Ovary (tissue), 9 donors: ENCODE measurements around the gene SLC38A3. TPM values are rescaled to one million over a fixed set of nuclear protein-coding genes. Genes with fewer than 3 reads are reported as not detected.
A peak's percentile ranks its signal among the peaks of the same experiment; 100 is the strongest.

ENCODE experiments used
- DNase-seq, 5 donors: peaks; one replicate each; pipeline ENCODE4 v3.0.0-alpha.2; 2019 to 2020
- H3K27ac ChIP-seq, 2 donors: fragments of 200-600 bp; one replicate each; pipeline versions ENCODE4 v1.5.1 to v1.8.0; 2019 to 2022
- H3K27me3 ChIP-seq: fragments of 200-600 bp; one replicate; pipeline ENCODE4 v1.8.0; 2022
- H3K36me3 ChIP-seq: fragments of 200-600 bp; sonication (generic); one replicate; pipeline ENCODE4 v1.5.1; 2019
- H3K4me1 ChIP-seq: one replicate; pipeline ENCODE4 v1.8.1; 2013; ENCODE audit warnings: mild to moderate bottlenecking, moderate library complexity; ENCODE audit not compliant: insufficient read depth
- H3K4me3 ChIP-seq: fragments of 200-600 bp; sonication (generic); one replicate; pipeline ENCODE4 v1.5.1; 2017
- H3K9me3 ChIP-seq, 2 donors: fragments of 200-600 bp in 1 of 2; sonication (generic) in 1 of 2; one replicate each; pipeline versions ENCODE4 v1.5.1 to v1.8.1; 2013 to 2019; ENCODE audit warnings: mild to moderate bottlenecking in 1 of 2, moderate library complexity in 1 of 2
- CTCF ChIP-seq, 3 donors: fragments of 450-650 bp in 2 of 3; fragments of 200-600 bp in 1 of 3; IDR thresholded peaks; one replicate each; pipeline versions ENCODE4 v1.5.1 to v1.8.0; 2016 to 2022; ENCODE audit warnings: antibody characterized with exemption in 3 of 3, mild to moderate bottlenecking in 1 of 3
- EP300 ChIP-seq: sonication (generic); formaldehyde crosslinking; IDR thresholded peaks from one replicate; pipeline ENCODE4 v1.6.1; 2017; ENCODE audit warnings: antibody characterized with exemption
- POLR2A ChIP-seq: fragments of 450-650 bp; IDR thresholded peaks from one replicate; pipeline ENCODE4 v1.6.1; 2017; ENCODE audit warnings: antibody characterized with exemption, mild to moderate bottlenecking, moderate library complexity
- WGBS, 3 donors: extraction: QIAGEN DNeasy Blood & Tissue Kit in 1 of 3; methylation state at CpG; one replicate each; pipeline versions ENCODE4 v1.1.5 to v1.1.7; 2013 to 2017; 5-methylcytosine and 5-hydroxymethylcytosine counted together
- intact Hi-C, 4 donors: fragments of 100-400 bp; cut with DNase I; formaldehyde crosslinking; loops; one replicate each; pipeline versions ENCODE4 v1.11.0 to v1.15.1; 2022 to 2023
- polyA plus RNA-seq, 2 donors: library from polyadenylated mRNA; stranded (reverse); fragments of 200-250 nt in 1 of 2; fragments of 350-450 nt in 1 of 2; fragmentation: Illumina TruSeq in 1 of 2; extraction: RNeasy Lipid Tissue Mini Kit (QIAGEN cat#74804) in 1 of 2; gene quantifications; one replicate each; pipeline ENCODE4 v1.2.3, GENCODE V29; 2013 to 2014
- total RNA-seq, 7 donors: library from RNA; depleted of rRNA in 2 of 7; stranded (reverse); fragments of >200 nt in 2 of 7; fragmentation: NEBNext Ultra II Directional in 3 of 7; extraction: Animal tissue kit (Norgen Biotek cat#: 25700) in 3 of 7; gene quantifications; one replicate each; pipeline versions ENCODE4 v1.1.0 to v1.2.4, GENCODE V29; 2016 to 2023
- donor health status: DM: no; HTN: no; CAD: no; lungs with moderate emphysema.
- donor health status: DM: no; HTN: no; CAD: no.
- donor health status: Bipolar disorder and iron deficiency.
- donor health status: DM: yes; HTN: yes; CAD: no.
- donor health status: DM: no; HTN: no; CAD: no.
- donor health status: DM: yes; HTN: yes; CAD: no.

Gene SLC38A3
- total and polyA plus RNA-seq, 9 donors = 1.6 to 10.9 (median 7.7) TPM

- Histone ChIP-seq H3K27ac (no peak overlapping the region), H3K4me1 (peaks cover 3% of the 10 kb centered on the region), H3K36me3 (no peaks in the 10 kb centered on the region), H3K9me3 (no peaks in the 10 kb centered on the region), H3K4me3 (no peak overlapping the region), H3K27me3 (peaks cover 10% of the 10 kb centered on the region)
- intact Hi-C loops = loop anchor here (2.0 to 5.0 kb wide), 3 partner anchors 67 to 82 kb away; no protein-coding TSS in a partner anchor
- TF ChIP-seq CTCF (IDR thresholded peaks at IDR 0.05) (no peak), EP300 (no peak), POLR2A (no peak)
- DNase-seq = no peak
- WGBS, 3 donors = 82 to 87% (median 87%) methylated on average over 7 of the region's 7 CpGs
Measured at GRCh38 chr3:50189989-50190388, 15.1 kb upstream of the SLC38A3 start.

GRCh38 chr3:50190936-50191660 lies 14.0 kb upstream of the SLC38A3 start, which contains the start of gene GNAT1:
Gene GNAT1, plus strand, starts transcription at chr3:50191610. Its CDS starts 116 bp downstream, at chr3:50191726.
- H3K27me3 ChIP-seq = peaks cover 10% of the 10 kb centered on the region
- no peak within 1 kb of the TSS for H3K4me3 ChIP-seq
- H3K36me3 ChIP-seq = no peaks in the 10 kb centered on the region
- no peak for DNase-seq
- no peaks in the 10 kb centered on the region for H3K9me3 ChIP-seq
- TF ChIP-seq EP300 (no peak), CTCF (IDR thresholded peaks at IDR 0.05) (no peak), POLR2A (no peak)
- WGBS, 3 donors = 63 to 67% (median 63%) methylated on average over 8 of the region's 8 CpGs
- H3K27ac ChIP-seq = no peak within 1 kb of the TSS
- peaks cover 3% of the 10 kb centered on the region for H3K4me1 ChIP-seq
- intact Hi-C loops = loop anchor here (2.0 to 5.0 kb wide), 3 partner anchors 68 to 81 kb away; no protein-coding TSS in a partner anchor

GRCh38 chr3:50192124-50192523 lies 12.9 kb upstream of the SLC38A3 start:
- H3K27me3 ChIP-seq = peaks cover 10% of the 10 kb centered on the region
- peaks cover 3% of the 10 kb centered on the region for H3K4me1 ChIP-seq
- TF ChIP-seq CTCF (IDR thresholded peaks at IDR 0.05) (no peak), POLR2A (no peak), EP300 (no peak)
- intact Hi-C loops = loop anchor here (2.0 to 5.0 kb wide), 2 partner anchors 33 to 80 kb away; no protein-coding TSS in a partner anchor
- no peak overlapping the region for H3K27ac ChIP-seq
- DNase-seq = no peak
- no peaks in the 10 kb centered on the region for H3K9me3 ChIP-seq
- no peak overlapping the region for H3K4me3 ChIP-seq
- H3K36me3 ChIP-seq = no peaks in the 10 kb centered on the region
- 75 to 79% (median 79%) methylated on average over 8 of the region's 8 CpGs for WGBS, 3 donors

- intact Hi-C loops = loop anchor here (2.0 to 5.0 kb wide), 2 partner anchors 32 to 80 kb away; no protein-coding TSS in a partner anchor
Measured at GRCh38 chr3:50192689-50193141, 12.4 kb upstream of the SLC38A3 start.

More at GRCh38 chr3:50192689-50193141, 12.4 kb upstream of the SLC38A3 start:
- Histone ChIP-seq H3K27ac (no peak overlapping the region), H3K4me1 (peaks cover 3% of the 10 kb centered on the region), H3K27me3 (peaks cover 10% of the 10 kb centered on the region), H3K4me3 (no peak overlapping the region), H3K9me3 (no peaks in the 10 kb centered on the region), H3K36me3 (no peaks in the 10 kb centered on the region)
- TF ChIP-seq POLR2A (no peak), CTCF (IDR thresholded peaks at IDR 0.05) (peak; percentile 77 to 85 (median 84)), EP300 (no peak)
- DNase-seq = peak in 4 of 5 donors; percentile 68 to 83 (median 78)
- 5 to 13% (median 6%) methylated on average over 17 to 21 of the region's 21 CpGs for WGBS, 3 donors
